Rectal smooth muscle tissue (tissue), 1 donor: ENCODE results near the gene BANF2.

Experiments
- H3K27ac ChIP-seq: one replicate; pipeline ENCODE4 v1.7.0; 2013; ENCODE audit warnings: low read depth, low read length, inconsistent platforms
- H3K27me3 ChIP-seq: one replicate; pipeline ENCODE4 v1.7.0; 2013; ENCODE audit warnings: low read length; ENCODE audit not compliant: control insufficient read depth, insufficient read depth
- H3K36me3 ChIP-seq: one replicate; pipeline ENCODE4 v1.7.0; 2013; ENCODE audit warnings: low read length; ENCODE audit not compliant: control insufficient read depth, insufficient read depth
- H3K4me1 ChIP-seq: one replicate; pipeline ENCODE4 v1.7.0; 2013; ENCODE audit warnings: low read length; ENCODE audit not compliant: control insufficient read depth, insufficient read depth
- H3K4me3 ChIP-seq: one replicate; pipeline ENCODE4 v1.7.0; 2013; ENCODE audit warnings: low read length
- H3K9ac ChIP-seq: one replicate; pipeline ENCODE4 v1.7.0; 2013; ENCODE audit warnings: low read length

Gene BANF2

GRCh38 chr20:17709361-17710293 lies 9.9 kb downstream of the BANF2 start:
- Histone ChIP-seq H3K4me3 (no peak overlapping the region), H3K9ac (no peak overlapping the region), H3K4me1 (no peaks in the 10 kb centered on the region), H3K27me3 (no peaks in the 10 kb centered on the region), H3K27ac (no peak overlapping the region), H3K36me3 (no peaks in the 10 kb centered on the region)

DNA sequence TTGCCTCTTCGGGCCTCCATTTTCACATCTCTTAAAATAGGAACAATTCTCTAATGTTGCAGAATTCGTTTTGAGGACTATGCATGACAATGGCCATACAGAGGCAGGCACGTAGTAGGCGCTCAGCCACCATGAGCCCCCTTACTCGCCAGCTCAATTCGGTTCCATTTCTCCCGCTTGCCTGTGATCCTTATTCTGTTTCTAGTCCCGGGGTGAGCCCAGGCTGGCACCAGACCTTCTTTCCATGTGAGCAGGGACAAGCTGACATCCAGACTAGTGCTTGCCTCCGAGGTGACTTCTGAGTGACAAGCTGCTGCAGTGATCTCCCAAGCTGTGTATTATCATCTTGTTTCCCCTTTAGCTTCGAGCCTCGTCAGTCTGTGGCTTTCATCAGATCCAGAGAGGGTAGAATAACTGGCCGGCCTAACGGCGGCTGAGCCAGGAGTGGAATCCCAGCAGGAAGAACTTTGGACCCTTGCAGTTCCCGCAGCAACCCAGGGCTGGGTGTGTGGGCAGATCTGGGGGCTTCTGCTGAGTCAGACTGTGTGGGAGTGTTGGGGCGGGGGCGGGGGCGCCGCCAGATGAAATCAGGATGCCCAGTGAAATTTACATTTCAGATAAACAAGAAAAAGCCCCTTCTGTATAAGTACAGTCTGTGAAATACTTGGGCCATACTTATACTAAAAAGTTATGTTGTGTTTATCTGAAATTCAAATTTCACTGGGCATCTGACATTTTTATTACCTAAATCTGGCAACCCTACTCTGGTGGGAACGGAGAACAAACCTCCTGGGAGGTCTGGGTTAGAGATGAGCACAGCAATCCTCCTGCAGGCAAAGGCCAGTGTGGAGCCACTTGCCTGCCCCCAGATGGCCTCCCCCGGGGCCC lies 10.9 kb downstream of the BANF2 start:
- H3K36me3 ChIP-seq, result no peaks in the 10 kb centered on the region
- no peak overlapping the region for H3K4me3 ChIP-seq
- H3K9ac ChIP-seq, result peak overlapping the region; percentile 17
- H3K27me3 ChIP-seq, result no peaks in the 10 kb centered on the region
- H3K4me1 ChIP-seq, result no peaks in the 10 kb centered on the region
- no peak overlapping the region for H3K27ac ChIP-seq

- Histone ChIP-seq H3K4me3 (no peak overlapping the region), H3K9ac (no peak overlapping the region), H3K27ac (no peak overlapping the region), H3K27me3 (no peaks in the 10 kb centered on the region), H3K36me3 (no peaks in the 10 kb centered on the region), H3K4me1 (no peaks in the 10 kb centered on the region)
These were observed 11.5 kb downstream of the BANF2 start for GRCh38 chr20:17711267-17711627.

DNA sequence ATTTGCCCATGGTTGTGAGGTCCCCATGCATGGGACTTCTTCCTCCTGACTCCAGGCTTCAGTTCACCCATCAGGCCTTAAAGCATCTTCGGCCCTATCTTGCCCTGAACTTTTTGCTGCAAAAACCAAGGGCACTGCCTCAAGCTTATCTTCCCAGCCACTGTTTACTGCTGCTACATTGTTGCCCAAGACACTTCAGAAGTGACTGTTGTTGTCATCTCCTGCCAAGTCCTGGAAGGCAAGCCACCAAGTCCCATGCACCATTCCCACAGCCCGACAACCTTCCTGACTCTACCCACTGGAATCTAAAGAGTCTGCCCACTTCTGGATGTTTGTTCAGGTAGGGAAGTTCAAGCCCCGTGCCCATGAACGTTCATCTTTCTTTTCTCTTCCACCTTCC lies 12.4 kb downstream of the BANF2 start:
- Histone ChIP-seq H3K36me3 (no peaks in the 10 kb centered on the region), H3K27me3 (no peaks in the 10 kb centered on the region), H3K9ac (no peak overlapping the region), H3K4me3 (no peak overlapping the region), H3K27ac (no peak overlapping the region), H3K4me1 (no peaks in the 10 kb centered on the region)

- no peak overlapping the region for H3K4me3 ChIP-seq
- no peaks in the 10 kb centered on the region for H3K36me3 ChIP-seq
- no peak overlapping the region for H3K27ac ChIP-seq
- H3K27me3 ChIP-seq, result no peaks in the 10 kb centered on the region
- H3K9ac ChIP-seq, result no peak overlapping the region
- H3K4me1 ChIP-seq, result no peaks in the 10 kb centered on the region
These were observed 12.9 kb downstream of the BANF2 start for GRCh38 chr20:17712708-17713107.

- H3K4me1 ChIP-seq, result no peaks in the 10 kb centered on the region
- H3K9ac ChIP-seq, result no peak overlapping the region
- no peaks in the 10 kb centered on the region for H3K36me3 ChIP-seq
- H3K4me3 ChIP-seq, result no peak overlapping the region
- H3K27ac ChIP-seq, result no peak overlapping the region
- no peaks in the 10 kb centered on the region for H3K27me3 ChIP-seq
These were observed 14.8 kb downstream of the BANF2 start for GRCh38 chr20:17714597-17714996.

- H3K4me3 ChIP-seq, result no peak overlapping the region
- H3K4me1 ChIP-seq, result no peaks in the 10 kb centered on the region
- no peak overlapping the region for H3K27ac ChIP-seq
- H3K36me3 ChIP-seq, result no peaks in the 10 kb centered on the region
- H3K27me3 ChIP-seq, result no peaks in the 10 kb centered on the region
- no peak overlapping the region for H3K9ac ChIP-seq
These were observed 15.3 kb downstream of the BANF2 start for GRCh38 chr20:17715075-17715474.

DNA sequence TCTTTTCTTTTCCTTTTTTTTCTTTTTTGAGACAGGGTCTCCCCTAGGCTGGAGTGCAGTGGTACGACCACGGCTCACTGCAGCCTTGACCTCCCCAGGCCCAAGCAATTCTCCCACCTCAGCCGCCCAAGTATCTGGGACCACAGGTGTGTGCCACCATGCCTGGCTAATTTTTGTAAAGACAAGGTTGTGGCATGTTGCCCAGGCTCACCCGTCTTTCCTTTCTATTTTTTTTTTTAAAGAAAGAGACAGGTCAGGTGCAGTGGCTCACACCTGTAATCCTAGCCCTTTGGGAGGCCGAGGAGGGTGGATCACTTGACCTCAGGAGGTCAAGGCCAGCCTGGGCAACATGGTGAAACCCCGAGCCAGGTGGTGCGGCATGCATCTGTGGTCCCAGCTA lies 16.6 kb downstream of the BANF2 start:
- H3K4me1 ChIP-seq, result no peaks in the 10 kb centered on the region
- no peak overlapping the region for H3K4me3 ChIP-seq
- H3K27ac ChIP-seq, result no peak overlapping the region
- no peak overlapping the region for H3K9ac ChIP-seq
- no peaks in the 10 kb centered on the region for H3K36me3 ChIP-seq
- H3K27me3 ChIP-seq, result no peaks in the 10 kb centered on the region

DNA sequence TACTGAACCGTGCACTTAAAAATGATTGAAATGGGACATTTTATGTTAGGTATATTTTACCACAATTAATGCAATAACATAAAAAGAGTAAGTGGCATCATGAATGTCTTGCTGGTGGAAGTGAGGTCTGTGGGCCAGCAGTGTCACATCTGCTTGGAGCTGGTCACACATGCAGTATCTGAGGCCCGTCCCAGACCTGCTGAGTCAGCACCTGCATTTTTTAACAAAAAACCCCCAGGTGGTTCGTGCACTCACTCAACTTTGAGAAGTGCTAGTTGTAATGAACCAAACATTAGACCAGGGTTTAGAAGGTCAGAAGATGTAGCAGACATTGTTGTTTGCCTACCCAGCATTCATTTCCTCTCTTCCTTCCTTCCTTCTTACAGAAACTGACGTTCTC lies 21.0 kb downstream of the BANF2 start:
- H3K4me3 ChIP-seq, result no peak overlapping the region
- no peaks in the 10 kb centered on the region for H3K4me1 ChIP-seq
- no peaks in the 10 kb centered on the region for H3K36me3 ChIP-seq
- no peaks in the 10 kb centered on the region for H3K27me3 ChIP-seq
- no peak overlapping the region for H3K9ac ChIP-seq
- no peak overlapping the region for H3K27ac ChIP-seq

DNA sequence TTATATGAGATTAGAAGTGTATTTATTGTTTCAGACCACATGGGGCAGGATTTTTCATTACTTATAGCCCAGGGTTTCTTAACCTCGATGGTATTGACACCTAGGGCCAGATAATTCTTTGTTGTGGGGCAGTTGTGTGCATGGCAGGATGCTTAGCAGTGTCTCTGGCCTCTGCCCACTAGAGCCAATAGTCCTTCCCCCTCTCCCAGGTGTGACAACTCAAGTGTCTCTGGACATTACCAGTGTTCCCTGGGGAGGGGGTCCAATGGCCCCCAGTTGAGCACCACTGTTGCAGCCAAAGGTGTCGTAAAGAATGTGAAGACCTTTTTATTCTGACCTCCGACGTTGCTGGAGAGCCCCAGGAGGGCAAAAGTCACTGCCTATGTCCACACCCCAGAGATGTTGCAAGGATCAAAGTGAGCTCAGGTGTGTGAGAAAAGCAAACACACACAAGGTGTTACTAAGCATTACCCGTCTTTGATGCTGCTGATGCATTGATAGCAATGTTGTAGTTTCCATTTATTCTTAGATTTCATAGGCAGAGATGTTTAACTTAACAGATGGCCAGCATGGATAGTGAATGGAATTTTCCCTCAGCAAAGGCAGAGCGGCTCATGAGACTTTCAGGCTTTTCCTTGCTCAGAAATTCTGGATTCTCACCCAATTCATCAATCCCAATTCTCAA lies 22.2 kb downstream of the BANF2 start:
- Histone ChIP-seq H3K9ac (no peak overlapping the region), H3K4me3 (no peak overlapping the region), H3K4me1 (no peaks in the 10 kb centered on the region), H3K27ac (no peak overlapping the region), H3K36me3 (no peaks in the 10 kb centered on the region), H3K27me3 (no peaks in the 10 kb centered on the region)

- H3K27me3 ChIP-seq, result no peaks in the 10 kb centered on the region
- H3K4me1 ChIP-seq, result no peaks in the 10 kb centered on the region
- H3K9ac ChIP-seq, result no peak overlapping the region
- H3K36me3 ChIP-seq, result no peaks in the 10 kb centered on the region
- no peak overlapping the region for H3K4me3 ChIP-seq
- no peak overlapping the region for H3K27ac ChIP-seq
These were observed 22.9 kb downstream of the BANF2 start for GRCh38 chr20:17722493-17723300.

GRCh38 chr20:17723301-17723691 lies 23.5 kb downstream of the BANF2 start:
- no peaks in the 10 kb centered on the region for H3K4me1 ChIP-seq
- H3K36me3 ChIP-seq, result no peaks in the 10 kb centered on the region
- H3K9ac ChIP-seq, result no peak overlapping the region
- no peak overlapping the region for H3K4me3 ChIP-seq
- H3K27me3 ChIP-seq, result no peaks in the 10 kb centered on the region
- H3K27ac ChIP-seq, result no peak overlapping the region
